SK-N-SH treated with all-trans-retinoic acid at 6 μM for 48 hours (cell line): ENCODE data around the gene ATRIP.

ENCODE experiments used
- ATAC-seq: fragments of 200-7000 bp; cut with Tn5 transposase; 3 replicates; pipeline ENCODE4 v1.9.1; 2020; ENCODE audit warnings: mild to moderate bottlenecking, moderate library complexity
- BACH2 ChIP-seq: fragments of 250-450 bp; sonication (Bioruptor Pico); IDR thresholded peaks from 2 replicates; pipeline ENCODE4 v1.9.0; 2021; ENCODE audit warnings: mild to moderate bottlenecking, borderline replicate concordance
- CREB5 ChIP-seq: fragments of 250-450 bp; sonication (Bioruptor Pico); IDR thresholded peaks from 2 replicates; pipeline ENCODE4 v1.5.1; 2020; ENCODE audit warnings: low read depth, mild to moderate bottlenecking, moderate library complexity
- CSDC2 ChIP-seq: fragments of 250-450 bp; sonication (Bioruptor Pico); IDR thresholded peaks from 2 replicates; pipeline ENCODE4 v1.5.0; 2020; ENCODE audit warnings: mild to moderate bottlenecking, moderate library complexity
- CSRNP3 ChIP-seq: fragments of 250-450 bp; sonication (Bioruptor Pico); IDR thresholded peaks from 2 replicates; pipeline ENCODE4 v1.5.1; 2021; ENCODE audit warnings: mild to moderate bottlenecking, moderate library complexity
- ESRRG ChIP-seq: fragments of 250-450 bp; sonication (Bioruptor Pico); IDR thresholded peaks from 2 replicates; pipeline ENCODE4 v1.6.1; 2021; ENCODE audit warnings: mild to moderate bottlenecking
- GLIS3 ChIP-seq: fragments of 250-450 bp; sonication (Bioruptor Pico); IDR thresholded peaks from 2 replicates; pipeline ENCODE4 v1.5.0; 2020; ENCODE audit warnings: mild to moderate bottlenecking, moderate library complexity
- ISL1 ChIP-seq: fragments of 250-450 bp; sonication (Bioruptor Pico); IDR thresholded peaks from 2 replicates; pipeline ENCODE4 v2.1.2; 2022; ENCODE audit warnings: mild to moderate bottlenecking, moderate library complexity
- OSR1 ChIP-seq: fragments of 250-450 bp; sonication (Bioruptor Pico); IDR thresholded peaks from 2 replicates; pipeline ENCODE4 v1.8.0; 2022; ENCODE audit warnings: moderate library complexity, mild to moderate bottlenecking, inconsistent platforms
- PATZ1 ChIP-seq: fragments of 250-450 bp; sonication (Bioruptor Pico); IDR thresholded peaks from 2 replicates; pipeline ENCODE4 v1.8.0; 2020; ENCODE audit warnings: mild to moderate bottlenecking, moderate library complexity, borderline replicate concordance
- POU6F1 ChIP-seq: fragments of 250-450 bp; sonication (Bioruptor Pico); IDR thresholded peaks from 2 replicates; pipeline ENCODE4 v1.8.0; 2021; ENCODE audit warnings: low read depth, mild to moderate bottlenecking, moderate library complexity, borderline replicate concordance
- RARB ChIP-seq: fragments of 250-450 bp; sonication (Bioruptor Pico); IDR thresholded peaks from 2 replicates; pipeline ENCODE4 v1.8.0; 2021; ENCODE audit warnings: mild to moderate bottlenecking, moderate library complexity
- SNAI2 ChIP-seq: fragments of 250-450 bp; sonication (Bioruptor Pico); IDR thresholded peaks from 2 replicates; pipeline ENCODE4 v1.5.0; 2020; ENCODE audit warnings: mild to moderate bottlenecking, moderate library complexity
- TCF4 ChIP-seq: fragments of 250-450 bp; sonication (Bioruptor Pico); IDR thresholded peaks from 2 replicates; pipeline ENCODE4 v1.8.0; 2021; ENCODE audit warnings: mild to moderate bottlenecking, moderate library complexity, borderline replicate concordance
- TOX ChIP-seq: fragments of 250-450 bp; sonication (Bioruptor Pico); IDR thresholded peaks from 2 replicates; pipeline ENCODE4 v1.8.0; 2021; ENCODE audit warnings: mild to moderate bottlenecking, moderate library complexity, borderline replicate concordance
- TSHZ2 ChIP-seq: fragments of 250-450 bp; sonication (Bioruptor Pico); IDR thresholded peaks from 2 replicates; pipeline ENCODE4 v1.5.0; 2020; ENCODE audit warnings: mild to moderate bottlenecking, moderate library complexity
- ZC3H10 ChIP-seq: fragments of 250-450 bp; sonication (Bioruptor Pico); IDR thresholded peaks from 2 replicates; pipeline ENCODE4 v1.5.1; 2021; ENCODE audit warnings: mild to moderate bottlenecking, moderate library complexity
- ZFP3 ChIP-seq: fragments of 250-450 bp; sonication (Bioruptor Pico); IDR thresholded peaks from 2 replicates; pipeline ENCODE4 v1.5.0; 2020; ENCODE audit warnings: mild to moderate bottlenecking, moderate library complexity
- ZFP30 ChIP-seq: fragments of 450-650 bp; formaldehyde crosslinking; IDR thresholded peaks from 2 replicates; pipeline ENCODE4 v1.5.0; 2022; ENCODE audit warnings: mild to moderate bottlenecking, moderate library complexity
- ZNF565 ChIP-seq: fragments of 450-650 bp; formaldehyde crosslinking; conservative IDR thresholded peaks from 2 replicates; pipeline ENCODE4 v1.5.0; 2020; ENCODE audit warnings: low read depth, mild to moderate bottlenecking, moderate library complexity
- ZNF8 ChIP-seq: fragments of 450-650 bp; formaldehyde crosslinking; IDR thresholded peaks from 2 replicates; pipeline ENCODE4 v1.5.0; 2020; ENCODE audit warnings: mild to moderate bottlenecking, moderate library complexity

The ATRIP gene

GRCh38 chr3:48439820-48440589 is 6.5 kb upstream of the ATRIP start, which contains the start of the genes CCDC51 and TMA7:
CCDC51 (minus strand) TSS chr3:48440119; CDS start chr3:48435128, 4,991 bp downstream.
TMA7 (plus strand) TSS chr3:48440257; CDS start chr3:48440297, 40 bp downstream.
- ATAC-seq, result peak; percentile 97
- no peak for TF ChIP-seq CSRNP3 (CRISPR knock-in tag)
- TF ChIP-seq CREB5 (CRISPR knock-in tag), result no peak
- no peak for TF ChIP-seq GLIS3
- no peak for TF ChIP-seq OSR1
- TF ChIP-seq RARB (CRISPR knock-in tag), result no peak
- no peak for TF ChIP-seq ZFP30 (CRISPR knock-in tag)
- TF ChIP-seq ZNF565 (CRISPR knock-in tag), result no peak
- TF ChIP-seq TOX, result no peak
- TF ChIP-seq ZFP3 (CRISPR knock-in tag), result no peak
- TF ChIP-seq CSDC2 (CRISPR knock-in tag), result no peak
- no peak for TF ChIP-seq SNAI2 (CRISPR knock-in tag)
- TF ChIP-seq POU6F1, result no peak
- no peak for TF ChIP-seq ZC3H10 (CRISPR knock-in tag)
- no peak for TF ChIP-seq TCF4
- TF ChIP-seq PATZ1 (CRISPR knock-in tag), result no peak
- no peak for TF ChIP-seq ESRRG (CRISPR knock-in tag)

GRCh38 chr3:48440590-48440958 is 6.0 kb upstream of the ATRIP start:
- peak; percentile 23 for ATAC-seq
- TF ChIP-seq TCF4, result no peak
- TF ChIP-seq ISL1, result no peak
- no peak for TF ChIP-seq RARB (CRISPR knock-in tag)
- no peak for TF ChIP-seq CSDC2 (CRISPR knock-in tag)
- TF ChIP-seq GLIS3, result no peak
- no peak for TF ChIP-seq TSHZ2 (CRISPR knock-in tag)
- TF ChIP-seq ZNF8 (CRISPR knock-in tag), result no peak
- no peak for TF ChIP-seq ZFP3 (CRISPR knock-in tag)
- TF ChIP-seq CSRNP3 (CRISPR knock-in tag), result no peak
- TF ChIP-seq OSR1, result no peak
- no peak for TF ChIP-seq ZFP30 (CRISPR knock-in tag)
- TF ChIP-seq ZNF565 (CRISPR knock-in tag), result no peak
- no peak for TF ChIP-seq BACH2 (CRISPR knock-in tag)
